Uterus (tissue), 4 donors: Measurements from ENCODE around the gene ISCU. TPM values are rescaled to one million over a fixed set of nuclear protein-coding genes. Genes with fewer than 3 reads are reported as not detected.

Experiments
- DNase-seq, 2 donors: peaks; one replicate each; pipeline ENCODE4 v3.0.0-alpha.2; 2019 to 2020
- H3K27ac ChIP-seq, 2 donors: fragments of 200-600 bp; sonication (generic); 1 replicate in 1 of 2; 2 replicates in 1 of 2; pipeline ENCODE4 v1.5.1; 2016 to 2018
- H3K27me3 ChIP-seq, 2 donors: fragments of 200-600 bp; sonication (generic); one replicate each; pipeline ENCODE4 v1.5.1; 2018 to 2019; ENCODE audit warnings: control low read depth in 1 of 2
- H3K36me3 ChIP-seq, 2 donors: fragments of 200-600 bp; sonication (generic); one replicate each; pipeline ENCODE4 v1.5.1; 2019; ENCODE audit warnings: control low read depth in 1 of 2
- H3K4me1 ChIP-seq, 2 donors: fragments of 200-600 bp; sonication (generic); one replicate each; pipeline ENCODE4 v1.5.1; 2018 to 2019; ENCODE audit warnings: control low read depth in 1 of 2
- H3K4me3 ChIP-seq, 2 donors: fragments of 200-600 bp; sonication (generic); 1 replicate in 1 of 2; 2 replicates in 1 of 2; pipeline ENCODE4 v1.5.1; 2018 to 2019; ENCODE audit warnings: mild to moderate bottlenecking in 1 of 2
- H3K9me3 ChIP-seq, 2 donors: fragments of 200-600 bp; sonication (generic); one replicate each; pipeline ENCODE4 v1.5.1; 2019; ENCODE audit warnings: control low read depth in 1 of 2
- CTCF ChIP-seq, 4 experiments: fragments of 200-600 bp in 2 of 4; fragments of 450-650 bp in 2 of 4; sonication (generic) in 2 of 4; IDR thresholded peaks; one replicate each; pipeline ENCODE4 v1.5.1; 2016 to 2019; ENCODE audit warnings: antibody characterized with exemption in 4 of 4, mild to moderate bottlenecking in 2 of 4, moderate library complexity in 1 of 4
- POLR2A ChIP-seq, 2 donors: fragments of 450-650 bp; IDR thresholded peaks; one replicate each; pipeline ENCODE4 v1.6.1; 2016; ENCODE audit warnings: antibody characterized with exemption in 2 of 2, mild to moderate bottlenecking in 1 of 2, moderate library complexity in 1 of 2
- intact Hi-C: fragments of 100-400 bp; cut with DNase I; formaldehyde crosslinking; loops from one replicate; pipeline ENCODE4 v1.15.1; 2023; ENCODE audit warnings: low total_unique reads
- total RNA-seq, 4 donors: library from RNA; depleted of rRNA in 3 of 4; stranded (reverse); fragments of >200 nt in 3 of 4; gene quantifications; one replicate each; pipeline versions ENCODE4 v1.1.0 to v1.2.4, GENCODE V29; 2014 to 2023
- donor health status: DM: yes; HTN: yes; CAD: no.

ISCU gene
- total RNA-seq, 4 donors from 2014 or later, result 81.3 to 226 (median 161) TPM

GRCh38 chr12:108612788-108613282 lies 50.4 kb downstream of the ISCU start:
- Histone ChIP-seq H3K4me1 (peaks cover 0 to 4% of the 10 kb centered on the region in 2 donors), H3K27me3 (no peaks in the 10 kb centered on the region), H3K4me3 (no peak overlapping the region), H3K27ac (no peak overlapping the region), H3K9me3 (no peaks in the 10 kb centered on the region), H3K36me3 (no peaks in the 10 kb centered on the region)
- intact Hi-C loops, result no loop called here
- TF ChIP-seq POLR2A (IDR thresholded peaks at IDR 0.05), result no peak
- no peak for DNase-seq

DNA sequence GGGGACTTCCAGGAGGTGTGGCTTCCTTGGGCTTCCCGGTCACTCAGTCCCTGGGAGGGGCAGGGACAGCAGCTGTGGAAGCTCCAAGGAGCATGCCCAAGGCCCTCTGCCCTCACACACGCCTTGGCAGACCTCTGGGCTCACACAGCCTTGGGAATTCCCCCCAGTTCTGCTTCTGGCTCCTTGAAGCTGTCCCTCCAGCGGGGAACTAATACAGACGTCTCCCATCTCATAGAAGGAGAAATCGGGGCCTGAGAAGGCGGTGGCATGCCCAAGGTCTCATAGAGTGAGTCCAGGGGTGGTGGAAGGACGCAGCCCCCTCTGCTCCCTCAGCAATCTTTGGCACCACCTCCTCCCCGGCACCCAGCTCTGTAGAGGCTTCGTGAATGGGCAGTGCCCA lies 51.2 kb downstream of the ISCU start:
- H3K4me3 ChIP-seq, result no peak overlapping the region
- H3K27me3 ChIP-seq, result no peaks in the 10 kb centered on the region
- peaks cover 0 to 4% of the 10 kb centered on the region in 2 donors for H3K4me1 ChIP-seq
- H3K36me3 ChIP-seq, result no peaks in the 10 kb centered on the region
- H3K27ac ChIP-seq, result no peak overlapping the region
- no peaks in the 10 kb centered on the region for H3K9me3 ChIP-seq
- DNase-seq, result no peak
- intact Hi-C loops, result no loop called here
- TF ChIP-seq POLR2A (IDR thresholded peaks at IDR 0.05), result no peak
- TF ChIP-seq CTCF (IDR thresholded peaks at IDR 0.05), result no peak

GRCh38 chr12:108614041-108614440 lies 51.6 kb downstream of the ISCU start:
- no peaks in the 10 kb centered on the region for H3K9me3 ChIP-seq
- intact Hi-C loops, result no loop called here
- H3K4me1 ChIP-seq, result peaks cover 0 to 4% of the 10 kb centered on the region in 2 donors
- H3K4me3 ChIP-seq, result no peak overlapping the region
- DNase-seq, result no peak
- H3K27ac ChIP-seq, result no peak overlapping the region
- no peaks in the 10 kb centered on the region for H3K36me3 ChIP-seq
- no peaks in the 10 kb centered on the region for H3K27me3 ChIP-seq
- TF ChIP-seq POLR2A (IDR thresholded peaks at IDR 0.05) (no peak), CTCF (IDR thresholded peaks at IDR 0.05) (no peak)

DNA sequence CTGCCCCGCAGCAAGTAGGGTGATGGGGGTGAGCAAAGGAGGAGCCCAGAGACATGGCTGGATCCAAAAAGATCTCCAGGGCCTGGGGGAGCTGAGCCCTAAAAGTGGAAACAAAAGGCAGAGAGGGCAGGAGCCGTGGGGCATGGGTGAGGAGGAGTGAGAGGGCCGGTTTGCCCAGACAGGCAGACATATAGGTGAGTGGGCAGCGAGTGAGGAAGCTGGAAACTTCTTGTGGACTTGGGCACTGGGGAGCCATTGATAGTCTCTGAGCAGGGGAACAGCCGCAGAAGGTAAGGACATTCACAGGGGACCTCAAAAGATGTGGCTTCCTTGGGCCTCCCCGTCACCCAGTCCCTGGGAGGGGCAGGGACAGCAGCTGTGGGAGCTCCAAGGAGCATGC lies 52.2 kb downstream of the ISCU start:
- no peak for DNase-seq
- H3K4me3 ChIP-seq, result no peak overlapping the region
- H3K9me3 ChIP-seq, result no peaks in the 10 kb centered on the region
- no peak for TF ChIP-seq POLR2A (IDR thresholded peaks at IDR 0.05)
- no peaks in the 10 kb centered on the region for H3K36me3 ChIP-seq
- peaks cover 0 to under 1% of the 10 kb centered on the region in 2 donors for H3K4me1 ChIP-seq
- intact Hi-C loops, result loop anchor here (5.0 kb wide), 1 partner anchor 52 kb away; the partner anchor contains the start of genes ISCU and SART3
- no peak overlapping the region for H3K27ac ChIP-seq
- no peaks in the 10 kb centered on the region for H3K27me3 ChIP-seq

GRCh38 chr12:108615918-108616317 lies 53.5 kb downstream of the ISCU start:
- intact Hi-C loops, result loop anchor here (5.0 kb wide), 1 partner anchor 54 kb away; the partner anchor contains the start of genes ISCU and SART3
- Histone ChIP-seq H3K4me3 (no peak overlapping the region), H3K4me1 (no peaks in the 10 kb centered on the region), H3K9me3 (no peaks in the 10 kb centered on the region), H3K27me3 (no peaks in the 10 kb centered on the region), H3K36me3 (no peaks in the 10 kb centered on the region), H3K27ac (no peak overlapping the region)
- no peak for DNase-seq
- TF ChIP-seq CTCF (IDR thresholded peaks at IDR 0.05) (no peak), POLR2A (IDR thresholded peaks at IDR 0.05) (no peak)

- H3K27ac ChIP-seq, result no peak overlapping the region
These were observed 54.0 kb downstream of the ISCU start for GRCh38 chr12:108616359-108616758.

More at GRCh38 chr12:108616359-108616758, 54.0 kb downstream of the ISCU start:
- no peaks in the 10 kb centered on the region for H3K4me1 ChIP-seq
- DNase-seq, result no peak
- no peak overlapping the region for H3K4me3 ChIP-seq
- no peaks in the 10 kb centered on the region for H3K9me3 ChIP-seq
- no peak for TF ChIP-seq CTCF (IDR thresholded peaks at IDR 0.05)
- TF ChIP-seq POLR2A (IDR thresholded peaks at IDR 0.05), result no peak
- H3K27me3 ChIP-seq, result no peaks in the 10 kb centered on the region
- H3K36me3 ChIP-seq, result no peaks in the 10 kb centered on the region
- intact Hi-C loops, result loop anchor here (5.0 kb wide), 1 partner anchor 54 kb away; the partner anchor contains the start of genes ISCU and SART3
